CD8-positive, alpha-beta memory T cell (primary cell): Measurements from ENCODE around the gene CR1L. TPM values are rescaled to one million over a fixed set of nuclear protein-coding genes. Genes with fewer than 3 reads are reported as not detected.
A peak's percentile ranks its signal among the peaks of the same experiment; 100 is the strongest.
"Not testable (repeated sequence)": the region's sequence is repeated elsewhere in the genome, so short reads cannot be mapped to it uniquely, and the experiment has no call there.

ENCODE experiments used
- CTCF ChIA-PET: fragments of 350-600 bp; sonication (Branson Sonifier 250); formaldehyde crosslinking; loops from one replicate; lab custom pipeline; 2021; ENCODE audit warnings: antibody characterized with exemption; lab: Charles Lee
- POLR2A ChIA-PET: fragments of 350-600 bp; sonication (Branson Sonifier 250); formaldehyde crosslinking; loops from one replicate; lab custom pipeline; 2021; ENCODE audit warnings: antibody characterized with exemption; lab: Charles Lee
- DNase-seq, 5 donors: peaks; one replicate each; pipeline versions ENCODE4 v3.0.0 to v3.0.0-alpha.2; 2020 to 2022; ENCODE audit warnings: mixed read lengths in 1 of 5
- H3K27ac ChIP-seq: one replicate; pipeline ENCODE4 v1.7.0; 2013; ENCODE audit warnings: low read depth, mild to moderate bottlenecking, low read length, moderate library complexity
- H3K27me3 ChIP-seq: 2 replicates; pipeline ENCODE4 v1.7.0; 2013; ENCODE audit warnings: low read length, mild to moderate bottlenecking; ENCODE audit not compliant: insufficient read depth, poor library complexity, severe bottlenecking
- H3K36me3 ChIP-seq: 2 replicates; pipeline ENCODE4 v1.7.0; 2013; ENCODE audit warnings: mild to moderate bottlenecking, low read length, moderate library complexity; ENCODE audit not compliant: insufficient read depth
- H3K4me1 ChIP-seq: 2 replicates; pipeline ENCODE4 v1.7.0; 2013; ENCODE audit warnings: mild to moderate bottlenecking, low read length, moderate library complexity; ENCODE audit not compliant: insufficient read depth
- H3K4me3 ChIP-seq: 2 replicates; pipeline ENCODE4 v1.7.0; 2013; ENCODE audit warnings: mild to moderate bottlenecking, low read length
- H3K9me3 ChIP-seq: 2 replicates; pipeline ENCODE4 v1.7.0; 2013; ENCODE audit warnings: mild to moderate bottlenecking, low read length
- H3K27ac Mint-ChIP-seq, 8 donors: one replicate each; pipeline ENCODE4 v1.8.0; 2020 to 2021; ENCODE audit warnings: mixed read lengths in 8 of 8, mild to moderate bottlenecking in 6 of 8, inconsistent platforms in 3 of 8, moderate library complexity in 3 of 8
- H3K27me3 Mint-ChIP-seq, 2 donors: one replicate each; pipeline ENCODE4 v1.8.0; 2020 to 2021; ENCODE audit warnings: mixed read lengths in 2 of 2, mild to moderate bottlenecking in 1 of 2, moderate library complexity in 1 of 2
- H3K36me3 Mint-ChIP-seq, 3 donors: one replicate each; pipeline ENCODE4 v1.8.0; 2020 to 2021; ENCODE audit warnings: mixed read lengths in 3 of 3, inconsistent platforms in 1 of 3, mild to moderate bottlenecking in 1 of 3
- H3K4me1 Mint-ChIP-seq, 3 donors: one replicate each; pipeline ENCODE4 v1.8.0; 2020 to 2021; ENCODE audit warnings: mixed read lengths in 3 of 3, inconsistent platforms in 1 of 3, mild to moderate bottlenecking in 1 of 3
- H3K4me3 Mint-ChIP-seq, 7 donors: one replicate each; pipeline ENCODE4 v1.8.0; 2020 to 2021; ENCODE audit warnings: mixed read lengths in 7 of 7, mild to moderate bottlenecking in 6 of 7, moderate library complexity in 4 of 7, inconsistent platforms in 2 of 7
- H3K9me3 Mint-ChIP-seq, 5 donors: one replicate each; pipeline ENCODE4 v1.8.0; 2020 to 2022; ENCODE audit warnings: mixed read lengths in 5 of 5, mild to moderate bottlenecking in 3 of 5, moderate library complexity in 2 of 5, inconsistent platforms in 1 of 5
- polyA plus RNA-seq: library from polyadenylated mRNA; unstranded; fragments of 300-500 nt; fragmentation: Illumina TruSeq; gene quantifications from one replicate; pipeline ENCODE4 v1.2.3, GENCODE V29; 2021
- total RNA-seq, 2 experiments: library from RNA; stranded (reverse); gene quantifications; one replicate each; pipeline ENCODE4 v1.2.3, GENCODE V29; 2021

Gene CR1L
- total and polyA plus RNA-seq, 3 experiments from 2014 or later = not detected

GRCh38 chr1:207695891-207696290 lies 51.0 kb downstream of the CR1L start:
- H3K4me3 Mint-ChIP-seq = no peak overlapping the region
- no peaks in the 10 kb centered on the region for H3K36me3 ChIP-seq
- no peak for DNase-seq
- no peaks in the 10 kb centered on the region for H3K4me1 ChIP-seq
- H3K9me3 ChIP-seq = no peaks in the 10 kb centered on the region
- no peaks in the 10 kb centered on the region for H3K36me3 Mint-ChIP-seq
- peaks cover 7 to 29% of the 10 kb centered on the region in 2 donors for H3K27me3 Mint-ChIP-seq
- no peaks in the 10 kb centered on the region for H3K27me3 ChIP-seq
- CTCF ChIA-PET = no interaction called here
- POLR2A ChIA-PET = no interaction called here
- H3K4me1 Mint-ChIP-seq = no peaks in the 10 kb centered on the region
- H3K27ac Mint-ChIP-seq = no peak overlapping the region
- no peak overlapping the region for H3K27ac ChIP-seq
- H3K9me3 Mint-ChIP-seq = no peaks in the 10 kb centered on the region
- H3K4me3 ChIP-seq = no peak overlapping the region

- CTCF ChIA-PET = interaction anchor here (1.0 to 1.1 kb wide), 2 partner anchors 87 to 98 kb away, joined by 3 to 5 read pairs; no protein-coding TSS in a partner anchor
- Mint-ChIP-seq H3K9me3 (no peaks in the 10 kb centered on the region), H3K4me3 (no peak overlapping the region), H3K36me3 (no peaks in the 10 kb centered on the region), H3K27me3 (peaks cover 4 to 19% of the 10 kb centered on the region in 2 donors), H3K4me1 (no peaks in the 10 kb centered on the region), H3K27ac (peak overlapping the region in 1 of 8 donors; percentile 11)
- no peaks in the 10 kb centered on the region for H3K4me1 ChIP-seq
- POLR2A ChIA-PET = no interaction called here
- DNase-seq = peak in 1 of 5 donors; percentile 13
- H3K27ac ChIP-seq = no peak overlapping the region
- H3K36me3 ChIP-seq = no peaks in the 10 kb centered on the region
- no peaks in the 10 kb centered on the region for H3K9me3 ChIP-seq
- no peaks in the 10 kb centered on the region for H3K27me3 ChIP-seq
- H3K4me3 ChIP-seq = no peak overlapping the region
Measured at GRCh38 chr1:207698822-207699483, 54.0 kb downstream of the CR1L start.

GRCh38 chr1:207702317-207702716 lies 57.4 kb downstream of the CR1L start:
- Histone ChIP-seq H3K27ac (no peak overlapping the region), H3K9me3 (no peaks in the 10 kb centered on the region), H3K4me1 (no peaks in the 10 kb centered on the region), H3K27me3 (no peaks in the 10 kb centered on the region), H3K4me3 (no peak overlapping the region), H3K36me3 (no peaks in the 10 kb centered on the region)
- Mint-ChIP-seq H3K36me3 (no peaks in the 10 kb centered on the region), H3K4me3 (no peak overlapping the region), H3K27me3 (peaks cover 2 to 3% of the 10 kb centered on the region in 2 donors), H3K27ac (no peak overlapping the region), H3K9me3 (no peaks in the 10 kb centered on the region), H3K4me1 (no peaks in the 10 kb centered on the region)
- ChIA-PET CTCF (interaction anchor here (1.6 kb wide), 1 partner anchor 95 kb away, joined by 5 read pairs; no protein-coding TSS in a partner anchor), POLR2A (no interaction called here)
- no peak for DNase-seq

GRCh38 chr1:207703712-207704111 lies 58.8 kb downstream of the CR1L start:
- CTCF ChIA-PET = interaction anchor here (1.6 kb wide), 1 partner anchor 94 kb away, joined by 5 read pairs; no protein-coding TSS in a partner anchor
- no peaks in the 10 kb centered on the region for H3K27me3 ChIP-seq
- H3K4me1 ChIP-seq = no peaks in the 10 kb centered on the region
- Mint-ChIP-seq H3K27ac (peak overlapping the region in 1 of 8 donors; percentile 15), H3K36me3 (no peaks in the 10 kb centered on the region), H3K9me3 (no peaks in the 10 kb centered on the region), H3K4me1 (no peaks in the 10 kb centered on the region), H3K27me3 (peaks cover under 1 to 3% of the 10 kb centered on the region in 2 donors), H3K4me3 (no peak overlapping the region)
- no peak overlapping the region for H3K27ac ChIP-seq
- DNase-seq = no peak
- H3K4me3 ChIP-seq = no peak overlapping the region
- H3K36me3 ChIP-seq = no peaks in the 10 kb centered on the region
- POLR2A ChIA-PET = no interaction called here
- H3K9me3 ChIP-seq = no peaks in the 10 kb centered on the region

GRCh38 chr1:207708004-207708403 lies 63.1 kb downstream of the CR1L start:
- CTCF ChIA-PET, H3K9me3 ChIP-seq, DNase-seq, H3K4me1 ChIP-seq, H3K36me3 ChIP-seq, H3K27ac Mint-ChIP-seq, H3K27ac ChIP-seq, H3K4me3 ChIP-seq, H3K27me3 Mint-ChIP-seq, H3K4me3 Mint-ChIP-seq, H3K4me1 Mint-ChIP-seq, H3K9me3 Mint-ChIP-seq, H3K27me3 ChIP-seq, POLR2A ChIA-PET, H3K36me3 Mint-ChIP-seq: not testable (repeated sequence)

GRCh38 chr1:207711285-207711684 lies 66.4 kb downstream of the CR1L start:
- no peak overlapping the region for H3K27ac Mint-ChIP-seq
- H3K36me3 Mint-ChIP-seq = no peaks in the 10 kb centered on the region
- peaks cover 1 to 3% of the 10 kb centered on the region in 2 donors for H3K27me3 Mint-ChIP-seq
- no peaks in the 10 kb centered on the region for H3K9me3 ChIP-seq
- H3K4me1 ChIP-seq = no peaks in the 10 kb centered on the region
- peaks cover 0 to 5% (median 0%) of the 10 kb centered on the region in 3 donors for H3K4me1 Mint-ChIP-seq
- no peaks in the 10 kb centered on the region for H3K27me3 ChIP-seq
- no peaks in the 10 kb centered on the region for H3K36me3 ChIP-seq
- no peak overlapping the region for H3K4me3 Mint-ChIP-seq
- ChIA-PET CTCF (interaction anchor here (1.6 kb wide), 1 partner anchor 86 kb away, joined by 13 read pairs; no protein-coding TSS in a partner anchor), POLR2A (no interaction called here)
- no peak overlapping the region for H3K4me3 ChIP-seq
- no peak overlapping the region for H3K27ac ChIP-seq
- no peak for DNase-seq
- no peaks in the 10 kb centered on the region for H3K9me3 Mint-ChIP-seq

GRCh38 chr1:207712701-207713100 lies 67.8 kb downstream of the CR1L start:
- H3K27me3 ChIP-seq, H3K4me3 Mint-ChIP-seq, H3K27me3 Mint-ChIP-seq, H3K4me1 Mint-ChIP-seq, H3K9me3 Mint-ChIP-seq, H3K36me3 Mint-ChIP-seq, H3K4me3 ChIP-seq, H3K27ac ChIP-seq, H3K27ac Mint-ChIP-seq, H3K36me3 ChIP-seq, H3K4me1 ChIP-seq, POLR2A ChIA-PET, DNase-seq, H3K9me3 ChIP-seq: not testable (repeated sequence)
- CTCF ChIA-PET = interaction anchor here (1.1 to 2.8 kb wide), 2 partner anchors 14 to 84 kb away, joined by 3 to 15 read pairs; no protein-coding TSS in a partner anchor

GRCh38 chr1:207713529-207713928 lies 68.6 kb downstream of the CR1L start:
- Mint-ChIP-seq H3K36me3 (peaks cover 0 to 4% (median 0%) of the 10 kb centered on the region in 3 donors), H3K27ac (no peak overlapping the region), H3K4me3 (no peak overlapping the region), H3K4me1 (peaks cover 0 to 5% (median 0%) of the 10 kb centered on the region in 3 donors), H3K27me3 (peaks cover 3 to 5% of the 10 kb centered on the region in 2 donors), H3K9me3 (no peaks in the 10 kb centered on the region)
- Histone ChIP-seq H3K27ac (no peak overlapping the region), H3K36me3 (no peaks in the 10 kb centered on the region), H3K4me1 (no peaks in the 10 kb centered on the region), H3K4me3 (no peak overlapping the region), H3K9me3 (no peaks in the 10 kb centered on the region), H3K27me3 (no peaks in the 10 kb centered on the region)
- POLR2A ChIA-PET = no interaction called here
- DNase-seq = no peak
- CTCF ChIA-PET = interaction anchor here (1.1 to 2.8 kb wide), 2 partner anchors 13 to 83 kb away, joined by 3 to 15 read pairs; no protein-coding TSS in a partner anchor
